Fibroblast of the aortic adventitia (primary cell): ENCODE results near the gene PUSL1. TPM values are rescaled to one million over a fixed set of nuclear protein-coding genes. Genes with fewer than 3 reads are reported as not detected.

Experiments used
- DNase-seq: peaks from one replicate; pipeline ENCODE4 v3.0.0-alpha.2; 2010; ENCODE audit warnings: low read depth
- H3K4me3 ChIP-seq: 2 replicates; pipeline ENCODE4 v1.5.1; 2011; ENCODE audit warnings: low read depth, mild to moderate bottlenecking, control low read depth, low read length, moderate library complexity
- CTCF ChIP-seq: IDR thresholded peaks from 2 replicates; pipeline ENCODE4 v1.5.1; 2011; ENCODE audit warnings: mild to moderate bottlenecking, low read length, control low read depth, inconsistent platforms; ENCODE audit not compliant: insufficient read depth
- total RNA-seq: library from RNA; depleted of rRNA; stranded (reverse); fragments of >200 nt; gene quantifications from 2 replicates; pipeline ENCODE4 v1.2.3, GENCODE V29; 2012; ENCODE audit warnings: low replicate concordance

PUSL1 gene
- total RNA-seq, 1 donor = 25.9 TPM

GRCh38 chr1:1349256-1350012, 41.0 kb downstream of the PUSL1 start, which contains the start of gene DVL1:
Gene DVL1, minus strand, starts transcription at chr1:1349418. Its CDS starts 353 bp downstream, at chr1:1349065.
- H3K4me3 ChIP-seq = peak within 1 kb of the TSS; percentile 80
- TF ChIP-seq CTCF = peak; percentile 57
- peak; percentile 72 for DNase-seq

DNA sequence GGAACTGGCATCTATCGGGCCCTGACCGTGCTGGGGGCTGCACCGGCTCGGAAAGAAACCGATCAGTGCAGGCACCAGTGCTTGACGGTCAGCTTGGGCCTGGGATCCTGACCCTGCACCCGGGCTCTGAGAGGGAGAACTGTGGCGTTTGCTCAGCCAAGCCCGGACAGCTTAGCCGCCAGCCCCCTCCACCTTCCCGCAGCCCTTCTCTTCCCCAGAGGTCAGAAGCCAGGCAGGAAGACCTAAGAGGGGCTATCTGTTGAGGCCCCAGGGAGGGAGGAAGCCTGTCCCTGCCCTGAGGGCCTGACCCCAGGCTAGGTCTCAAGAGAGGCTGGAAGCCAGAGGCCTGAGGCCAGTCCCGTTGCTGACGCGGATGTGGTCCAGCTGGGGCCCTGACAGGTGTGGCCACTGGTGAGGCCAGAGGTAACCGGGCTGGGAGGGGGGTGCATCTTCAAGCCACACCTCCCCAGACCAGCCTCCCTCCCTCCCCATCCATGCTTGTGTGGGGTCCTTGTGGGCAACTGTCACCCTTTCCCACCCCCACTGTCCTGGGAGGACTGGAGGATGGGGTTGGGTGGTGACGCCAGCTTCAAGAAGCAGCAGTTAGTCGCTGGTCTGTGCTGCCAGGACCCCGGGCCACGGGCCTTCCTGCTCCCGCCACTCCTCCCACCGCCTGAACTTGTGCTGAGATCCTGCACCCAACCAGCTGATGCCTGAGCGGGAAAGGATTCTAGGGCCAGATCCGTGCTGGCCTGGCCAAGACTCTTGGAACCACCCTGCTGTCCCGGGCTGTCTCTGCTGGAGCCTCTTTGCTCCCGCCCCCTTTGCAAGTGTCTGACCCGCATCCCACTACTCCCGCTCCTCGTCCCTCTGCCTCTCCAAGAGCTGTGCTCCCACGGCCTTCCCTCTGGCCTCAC, 43.4 kb downstream of the PUSL1 start:
- TF ChIP-seq CTCF = no peak
- H3K4me3 ChIP-seq = peak overlapping the region; percentile 40
- DNase-seq = peak; percentile 62

GRCh38 chr1:1352786-1353388, 44.5 kb downstream of the PUSL1 start:
- no peak for TF ChIP-seq CTCF
- peak overlapping the region; percentile 10 for H3K4me3 ChIP-seq
- DNase-seq = no peak

GRCh38 chr1:1353389-1354151, 45.2 kb downstream of the PUSL1 start:
- TF ChIP-seq CTCF = no peak
- DNase-seq = no peak
- H3K4me3 ChIP-seq = peak overlapping the region; percentile 13

DNA sequence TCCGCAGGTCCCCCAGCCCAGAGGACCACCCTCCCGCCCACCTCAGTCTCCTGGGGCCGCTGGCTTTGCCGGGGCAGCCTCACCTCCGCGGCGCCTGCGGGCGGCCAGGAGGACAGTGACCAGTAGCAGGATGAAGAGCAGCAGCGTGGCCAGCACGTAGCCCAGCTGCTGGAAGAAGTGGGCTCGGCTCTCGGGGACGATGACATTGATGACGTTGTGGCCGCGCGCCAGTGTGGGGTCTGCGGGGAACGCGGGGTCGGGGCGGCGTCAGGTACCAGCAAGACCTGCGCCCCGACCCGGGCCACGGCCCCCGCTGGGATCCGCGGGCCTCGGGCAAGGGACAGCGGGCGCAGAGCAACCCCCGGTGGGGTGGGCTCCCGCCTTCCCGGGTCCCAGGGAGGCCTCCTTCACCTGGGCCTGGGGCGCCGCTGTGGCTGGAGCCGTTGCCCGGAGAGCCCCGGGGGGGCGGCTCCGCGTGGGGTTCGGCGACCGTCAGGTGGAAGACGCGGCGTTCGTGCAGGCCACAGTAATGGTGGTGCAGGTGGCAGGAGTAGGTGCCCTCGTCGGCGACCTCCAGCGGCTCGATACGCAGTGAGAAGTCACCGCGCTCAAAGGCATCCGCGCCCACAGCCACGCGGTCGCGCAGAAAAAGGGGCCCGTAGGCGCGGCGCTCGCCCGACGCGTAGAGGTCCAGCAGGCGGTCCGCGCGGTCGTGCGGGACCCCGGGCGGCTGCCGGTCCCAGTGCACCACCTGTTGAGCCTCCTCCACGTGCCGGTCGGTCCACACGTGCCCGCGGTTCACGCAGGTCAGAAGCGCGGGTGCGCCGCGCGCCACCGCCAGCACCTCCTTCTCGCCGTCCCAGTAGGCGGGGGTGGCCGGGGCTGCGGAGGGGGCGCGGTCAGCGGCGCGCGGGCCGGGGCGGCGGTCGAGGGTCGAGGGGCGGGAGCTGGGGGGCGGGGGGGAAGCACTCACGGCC, 46.2 kb downstream of the PUSL1 start:
- peak overlapping the region; percentile 88 for H3K4me3 ChIP-seq
- no peak for TF ChIP-seq CTCF

More for the DNA sequence above, 46.2 kb downstream of the PUSL1 start:
- DNase-seq = no peak
